ENCODE results near the gene ARFGEF2.

The ARFGEF2 gene

GRCh38 chr20:49029203-49029602 lies 107.7 kb downstream of the ARFGEF2 start:
- no peak for ATAC-seq (replicated peaks)
- Mint-ChIP-seq H3K36me3 (ENCODE audit: insufficient read depth) (peaks cover 74% of the 10 kb centered on the region), H3K4me3 (no peak overlapping the region), H3K27ac (no peak overlapping the region), H3K4me1 (ENCODE audit: low read depth in 2 of 2) (no peaks in the 10 kb centered on the region), H3K9me3 (no peaks in the 10 kb centered on the region), H3K27me3 (no peaks in the 10 kb centered on the region)
- DNase-seq: no peak

DNA sequence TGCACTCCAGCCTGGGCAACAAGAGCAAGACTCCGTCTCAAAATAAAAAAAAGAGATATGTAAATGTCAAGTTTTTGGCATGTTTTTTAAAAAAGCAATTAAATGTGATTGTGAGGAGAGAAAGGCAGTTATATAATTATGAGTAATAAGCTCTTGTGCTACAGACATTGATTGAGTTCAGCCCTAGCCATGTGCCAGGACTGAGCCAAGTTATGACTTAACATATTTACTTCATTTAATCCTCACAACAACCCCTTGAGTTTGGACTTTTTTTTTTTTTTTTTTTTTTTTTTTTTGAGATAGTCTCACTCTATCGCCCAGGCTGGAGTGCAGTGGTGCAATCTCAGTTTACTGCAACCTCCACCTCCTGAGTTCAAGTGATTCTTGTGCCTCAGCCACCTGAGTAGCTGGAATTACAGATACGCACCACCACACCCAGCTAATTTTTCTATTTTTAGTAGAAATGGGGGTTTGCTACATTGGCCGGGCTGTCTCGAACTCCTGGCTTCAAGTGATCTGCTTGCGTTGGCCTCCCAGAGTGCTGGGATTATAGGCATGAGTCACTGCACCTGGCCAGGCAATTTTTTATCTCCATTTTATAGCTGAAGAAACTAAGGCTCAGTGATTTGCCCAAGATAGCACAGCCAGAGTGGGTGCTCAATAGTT lies 109.6 kb downstream of the ARFGEF2 start:
- peaks cover 64% of the 10 kb centered on the region for H3K36me3 Mint-ChIP-seq (ENCODE audit: insufficient read depth)
- H3K9me3 Mint-ChIP-seq: no peaks in the 10 kb centered on the region
- H3K4me1 Mint-ChIP-seq (ENCODE audit: low read depth in 2 of 2): no peaks in the 10 kb centered on the region
- H3K27me3 Mint-ChIP-seq: no peaks in the 10 kb centered on the region
- H3K4me3 Mint-ChIP-seq: peak overlapping the region in 1 of 2 donors; percentile 27
- no peak for ATAC-seq (replicated peaks)
- no peak for DNase-seq
- H3K27ac Mint-ChIP-seq: no peak overlapping the region

- no peak for DNase-seq
- Mint-ChIP-seq H3K4me3 (no peak overlapping the region), H3K36me3 (ENCODE audit: insufficient read depth) (peaks cover 60% of the 10 kb centered on the region)
Observed at GRCh38 chr20:49032455-49032854, 110.9 kb downstream of the ARFGEF2 start.

GRCh38 chr20:49034070-49034732 lies 112.7 kb downstream of the ARFGEF2 start:
- DNase-seq (no peak), ATAC-seq (replicated peaks) (no peak)
- H3K27ac Mint-ChIP-seq: no peak overlapping the region
- H3K4me1 Mint-ChIP-seq (ENCODE audit: low read depth in 2 of 2): peaks cover 8 to 11% of the 10 kb centered on the region in 2 donors
- H3K9me3 Mint-ChIP-seq: no peaks in the 10 kb centered on the region
- no peaks in the 10 kb centered on the region for H3K27me3 Mint-ChIP-seq
- no peak overlapping the region for H3K4me3 Mint-ChIP-seq
- H3K36me3 Mint-ChIP-seq (ENCODE audit: insufficient read depth): peaks cover 45% of the 10 kb centered on the region

More at GRCh38 chr20:49032455-49032854, 110.9 kb downstream of the ARFGEF2 start:
- ATAC-seq (replicated peaks): no peak
- Mint-ChIP-seq H3K27ac (no peak overlapping the region), H3K27me3 (no peaks in the 10 kb centered on the region), H3K9me3 (no peaks in the 10 kb centered on the region), H3K4me1 (ENCODE audit: low read depth in 2 of 2) (no peaks in the 10 kb centered on the region)

- peak; percentile 59 for ATAC-seq (replicated peaks)
- no peaks in the 10 kb centered on the region for H3K27me3 Mint-ChIP-seq
- no peaks in the 10 kb centered on the region for H3K9me3 Mint-ChIP-seq
- peak overlapping the region in 1 of 2 donors; percentile 27 for H3K4me3 Mint-ChIP-seq
- DNase-seq: peak in 1 of 3 experiments; percentile 3
- H3K4me1 Mint-ChIP-seq (ENCODE audit: low read depth in 2 of 2): peaks cover 8 to 12% of the 10 kb centered on the region in 2 donors
- peaks cover 14% of the 10 kb centered on the region for H3K36me3 Mint-ChIP-seq (ENCODE audit: insufficient read depth)
- H3K27ac Mint-ChIP-seq: peak overlapping the region; percentile 49 to 78
Observed at GRCh38 chr20:49037962-49038387, 116.5 kb downstream of the ARFGEF2 start.

- H3K36me3 Mint-ChIP-seq (ENCODE audit: insufficient read depth): no peaks in the 10 kb centered on the region
- no peak for DNase-seq
- H3K4me3 Mint-ChIP-seq: no peak overlapping the region
- H3K27ac Mint-ChIP-seq: peak overlapping the region in 1 of 2 donors; percentile 56
- no peaks in the 10 kb centered on the region for H3K27me3 Mint-ChIP-seq
- H3K4me1 Mint-ChIP-seq (ENCODE audit: low read depth in 2 of 2): peaks cover 8 to 12% of the 10 kb centered on the region in 2 donors
- ATAC-seq (replicated peaks): no peak
- H3K9me3 Mint-ChIP-seq: no peaks in the 10 kb centered on the region
Observed at GRCh38 chr20:49039854-49040253, 118.3 kb downstream of the ARFGEF2 start.

DNA sequence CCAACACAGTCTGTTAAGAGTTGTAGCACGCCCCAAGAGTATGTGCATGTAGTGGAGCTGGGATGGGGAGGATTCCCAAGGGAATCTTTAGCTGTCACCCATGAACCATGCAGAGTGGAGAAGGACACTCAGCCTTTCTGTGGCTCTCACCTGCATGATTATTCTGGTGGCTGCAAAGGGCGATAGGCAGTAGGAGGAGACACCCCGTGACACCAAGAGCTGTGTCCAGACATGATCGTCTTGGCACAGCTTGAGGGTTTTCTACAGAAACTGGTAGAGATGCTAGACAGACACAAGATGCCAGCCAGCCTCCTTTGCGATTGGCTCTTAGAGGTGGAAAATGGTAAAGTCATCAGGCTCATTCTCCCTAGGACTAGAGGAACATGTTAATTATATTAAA lies 121.5 kb downstream of the ARFGEF2 start:
- H3K27ac Mint-ChIP-seq: no peak overlapping the region
- H3K27me3 Mint-ChIP-seq: no peaks in the 10 kb centered on the region
- no peak for ATAC-seq (replicated peaks)
- peaks cover 29% of the 10 kb centered on the region for H3K36me3 Mint-ChIP-seq (ENCODE audit: insufficient read depth)
- H3K4me3 Mint-ChIP-seq: no peak overlapping the region
- peaks cover 23 to 24% of the 10 kb centered on the region in 2 donors for H3K4me1 Mint-ChIP-seq (ENCODE audit: low read depth in 2 of 2)
- no peaks in the 10 kb centered on the region for H3K9me3 Mint-ChIP-seq
- DNase-seq: no peak

- no peaks in the 10 kb centered on the region for H3K9me3 Mint-ChIP-seq
- H3K4me3 Mint-ChIP-seq: peak overlapping the region; percentile 99 to 100
- peak overlapping the region; percentile 97 to 99 for H3K27ac Mint-ChIP-seq
- no peaks in the 10 kb centered on the region for H3K27me3 Mint-ChIP-seq
- H3K4me1 Mint-ChIP-seq (ENCODE audit: low read depth in 2 of 2): peaks cover 20 to 25% of the 10 kb centered on the region in 2 donors
- DNase-seq: peak in 2 of 3 experiments; percentile 4 to 5
- no peak for ATAC-seq (replicated peaks)
- H3K36me3 Mint-ChIP-seq (ENCODE audit: insufficient read depth): peaks cover 41% of the 10 kb centered on the region
Observed at GRCh38 chr20:49045440-49046086, 124.1 kb downstream of the ARFGEF2 start.

DNA sequence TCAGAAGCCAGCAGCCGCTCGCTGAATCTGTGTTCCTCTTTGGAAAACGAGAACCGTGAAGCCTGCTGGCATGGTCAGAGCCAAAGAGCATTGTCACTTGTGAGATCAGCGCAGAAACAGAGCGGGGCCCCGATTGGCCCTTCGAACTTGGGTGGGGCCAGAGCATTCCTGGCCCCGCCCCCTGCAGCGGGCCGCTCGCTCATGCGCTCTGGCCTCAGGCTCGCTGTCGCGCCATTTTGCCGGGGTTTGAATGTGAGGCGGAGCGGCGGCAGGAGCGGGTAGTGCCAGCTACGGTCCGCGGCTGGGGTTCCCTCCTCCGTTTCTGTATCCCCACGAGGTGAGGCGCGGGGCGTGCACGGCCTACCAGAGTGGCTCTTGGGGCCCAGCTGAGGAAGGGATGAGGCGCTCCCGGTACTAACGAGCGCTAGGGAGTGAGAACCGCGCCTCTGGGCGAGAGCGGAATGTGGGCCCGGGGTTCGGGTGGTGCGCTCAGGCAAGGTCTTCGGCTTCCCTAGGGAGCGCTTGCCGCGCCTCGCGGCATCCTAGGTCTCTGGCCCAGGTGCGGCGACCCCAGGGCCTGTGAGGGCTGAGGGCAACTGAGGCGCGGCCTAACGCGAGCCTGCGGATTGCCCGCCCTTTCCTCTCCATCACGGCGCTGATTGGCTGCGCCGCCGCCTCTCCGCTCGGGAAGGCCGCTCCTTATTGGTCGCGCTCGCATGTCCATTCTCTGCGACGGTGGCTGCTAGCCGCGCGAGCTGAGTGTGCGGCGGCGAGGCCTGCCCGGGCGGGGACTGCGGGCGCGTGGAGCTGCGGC lies 124.8 kb downstream of the ARFGEF2 start, which contains the start of gene CSE1L:
Gene CSE1L, plus strand, starts transcription at position 226 of the 814 bp plus-strand sequence. CDS start 12,152 bp downstream, outside the sequence.
- Mint-ChIP-seq H3K27ac (peak within 1 kb of the TSS; percentile 97 to 99), H3K36me3 (ENCODE audit: insufficient read depth) (peaks cover 44% of the 10 kb centered on the region), H3K4me1 (ENCODE audit: low read depth in 2 of 2) (peaks cover 20 to 30% of the 10 kb centered on the region in 2 donors), H3K4me3 (peak within 1 kb of the TSS; percentile 99 to 100), H3K27me3 (no peaks in the 10 kb centered on the region), H3K9me3 (no peaks in the 10 kb centered on the region)
- peak; percentile 87 for ATAC-seq (replicated peaks)
- DNase-seq: peak; percentile 92 to 95 (median 94)

DNA sequence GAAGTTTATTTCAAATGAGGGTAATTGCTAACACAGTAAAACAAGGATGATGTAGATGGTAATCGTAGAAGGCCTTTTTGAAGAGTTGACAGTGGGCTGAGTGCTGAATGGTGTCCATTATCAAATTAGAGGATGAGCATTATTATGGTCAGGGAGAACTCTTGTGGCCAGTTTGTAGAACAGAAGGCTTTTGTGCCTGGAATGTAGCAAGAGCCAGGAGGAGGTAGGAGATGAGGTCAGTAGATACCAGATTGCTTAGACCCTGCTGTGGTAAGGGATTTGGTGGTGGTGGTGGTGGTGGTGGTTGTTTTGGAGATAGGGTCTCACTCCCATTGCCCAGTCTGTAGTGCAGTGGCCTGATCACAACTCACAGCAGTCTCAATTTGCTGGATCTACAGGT lies 130.8 kb downstream of the ARFGEF2 start:
- no peaks in the 10 kb centered on the region for H3K27me3 Mint-ChIP-seq
- no peak for DNase-seq
- peak overlapping the region in 1 of 2 donors; percentile 23 for H3K27ac Mint-ChIP-seq
- H3K36me3 Mint-ChIP-seq (ENCODE audit: insufficient read depth): peaks cover 21% of the 10 kb centered on the region
- H3K4me1 Mint-ChIP-seq (ENCODE audit: low read depth in 2 of 2): peaks cover 20 to 44% of the 10 kb centered on the region in 2 donors
- peak overlapping the region in 1 of 2 donors; percentile 20 for H3K4me3 Mint-ChIP-seq
- H3K9me3 Mint-ChIP-seq: no peaks in the 10 kb centered on the region
- no peak for ATAC-seq (replicated peaks)

- H3K36me3 Mint-ChIP-seq (ENCODE audit: insufficient read depth): peaks cover 16% of the 10 kb centered on the region
- peak overlapping the region in 1 of 2 donors; percentile 14 for H3K4me3 Mint-ChIP-seq
- H3K27me3 Mint-ChIP-seq: no peaks in the 10 kb centered on the region
- H3K4me1 Mint-ChIP-seq (ENCODE audit: low read depth in 2 of 2): peaks cover 10 to 30% of the 10 kb centered on the region in 2 donors
- peak overlapping the region in 1 of 2 donors; percentile 21 for H3K27ac Mint-ChIP-seq
- ATAC-seq (replicated peaks): no peak
- DNase-seq: no peak
- H3K9me3 Mint-ChIP-seq: no peaks in the 10 kb centered on the region
Observed at GRCh38 chr20:49054056-49054643, 132.6 kb downstream of the ARFGEF2 start.

- no peaks in the 10 kb centered on the region for H3K9me3 Mint-ChIP-seq
- DNase-seq (no peak), ATAC-seq (replicated peaks) (no peak)
- H3K27ac Mint-ChIP-seq: no peak overlapping the region
- H3K4me3 Mint-ChIP-seq: no peak overlapping the region
- H3K4me1 Mint-ChIP-seq (ENCODE audit: low read depth in 2 of 2): no peaks in the 10 kb centered on the region
- H3K36me3 Mint-ChIP-seq (ENCODE audit: insufficient read depth): peaks cover 66% of the 10 kb centered on the region
- no peaks in the 10 kb centered on the region for H3K27me3 Mint-ChIP-seq
Observed at GRCh38 chr20:49063279-49063678, 141.8 kb downstream of the ARFGEF2 start.

Measured in effector memory CD8-positive, alpha-beta T cell (primary cell).